Cardiac septum (tissue), 1 donor: ENCODE data around the gene ALOX15B. TPM values are rescaled to one million over a fixed set of nuclear protein-coding genes. Genes with fewer than 3 reads are reported as not detected.
"Not testable (repeated sequence)": the region's sequence is repeated elsewhere in the genome, so short reads cannot be mapped to it uniquely, and the experiment has no call there.

Experiments used
- DNase-seq: peaks from one replicate; pipeline ENCODE4 v3.0.0-alpha.2; 2020; ENCODE audit warnings: low spot score
- intact Hi-C: fragments of 100-400 bp; cut with DNase I; formaldehyde crosslinking; loops from one replicate; pipeline ENCODE4 v1.14.0; 2022
- total RNA-seq: library from RNA; stranded (reverse); fragmentation: NEBNext Ultra II Directional; extraction: Animal tissue kit (Norgen Biotek cat#: 25700); gene quantifications from one replicate; pipeline ENCODE4 v1.2.1, GENCODE V29; 2021
- donor health status: DM: no; HTN: no; CAD: no.

Gene ALOX15B
- total RNA-seq, 1 donor from 2014 or later: not detected

DNA sequence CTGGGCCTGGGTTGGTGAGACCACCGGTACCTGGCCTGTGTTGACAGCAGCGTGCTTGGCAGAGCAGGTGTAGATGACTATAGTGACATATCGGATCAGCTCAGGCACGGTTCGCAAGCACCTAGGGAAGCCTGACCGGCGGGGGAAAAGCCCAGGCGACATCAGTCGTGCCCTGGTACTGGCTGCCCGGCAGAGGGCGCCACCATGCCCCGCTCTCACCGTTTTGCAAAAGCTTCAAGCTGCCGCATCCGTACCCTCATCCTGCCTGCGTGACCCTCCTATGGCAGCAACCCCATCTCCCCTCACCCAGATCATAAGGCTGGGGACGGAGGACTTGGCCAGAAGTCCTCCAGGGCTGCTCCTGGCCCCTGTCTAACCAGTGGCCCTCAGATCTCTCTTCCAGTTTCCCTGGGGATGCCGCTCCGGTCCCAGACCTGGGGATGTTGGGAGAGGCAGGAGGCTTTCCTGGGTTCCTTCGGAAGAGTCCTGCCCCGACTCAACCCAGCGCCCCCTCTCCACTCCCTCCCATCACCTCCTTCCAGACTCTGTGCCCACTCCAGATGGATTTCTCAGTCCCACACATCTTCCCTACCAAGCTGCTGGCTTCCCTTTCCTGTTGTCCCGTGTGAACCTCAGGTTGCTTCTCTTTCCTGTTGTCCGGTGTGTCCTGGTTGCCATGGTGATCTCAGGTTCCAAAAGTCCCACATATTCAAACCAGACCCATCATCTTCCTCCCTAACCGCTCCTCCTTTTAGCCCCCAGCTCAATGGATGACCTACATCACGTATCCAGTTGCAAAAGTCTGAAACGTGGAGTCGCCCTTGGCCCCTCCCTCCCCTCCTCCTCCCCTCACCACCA is 35.0 kb downstream of the ALOX15B start:
- intact Hi-C loops: no loop called here

DNA sequence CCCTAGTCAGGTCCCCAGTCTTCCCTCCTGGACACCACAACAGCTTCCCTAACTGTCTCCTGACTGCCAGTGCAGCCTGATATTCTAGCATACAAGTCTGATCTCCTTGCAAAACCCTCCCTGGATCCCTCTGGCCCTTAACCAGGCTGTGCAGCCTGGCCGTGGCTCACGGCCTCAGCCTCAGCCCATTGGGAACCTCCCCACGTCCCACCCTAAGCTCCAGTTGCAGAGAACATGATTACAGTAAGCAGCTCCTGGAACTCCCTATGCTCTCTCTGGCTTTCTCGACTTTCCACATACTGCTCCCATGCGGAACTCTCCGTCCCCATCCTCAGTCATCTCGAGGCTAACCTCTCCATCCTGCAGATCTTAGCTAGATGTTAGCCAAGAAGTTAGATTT is 35.7 kb downstream of the ALOX15B start:
- peak; percentile 29 for DNase-seq
- intact Hi-C loops: no loop called here

More for the DNA sequence above, 35.0 kb downstream of the ALOX15B start:
- peak; percentile 84 for DNase-seq

DNA sequence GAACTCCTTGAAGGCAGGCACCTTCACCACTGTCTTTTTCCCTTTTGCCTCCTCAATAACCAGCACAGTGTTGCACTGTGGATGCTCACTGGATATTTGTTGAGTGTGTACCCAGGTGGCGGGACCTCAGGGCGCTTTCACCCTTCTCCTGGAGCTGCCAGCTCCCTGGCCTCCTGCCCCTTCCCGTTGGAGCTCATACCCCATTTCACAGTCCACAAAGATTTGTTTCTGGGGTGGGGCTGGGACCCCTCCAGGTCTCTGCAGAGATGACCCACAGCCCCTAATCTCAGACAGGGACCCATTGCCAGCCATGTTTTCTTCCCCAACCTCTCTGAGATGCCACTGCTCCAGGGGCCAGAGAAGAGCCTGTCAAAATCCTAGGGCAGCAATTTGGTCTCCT is 36.2 kb downstream of the ALOX15B start:
- intact Hi-C loops: no loop called here

DNA sequence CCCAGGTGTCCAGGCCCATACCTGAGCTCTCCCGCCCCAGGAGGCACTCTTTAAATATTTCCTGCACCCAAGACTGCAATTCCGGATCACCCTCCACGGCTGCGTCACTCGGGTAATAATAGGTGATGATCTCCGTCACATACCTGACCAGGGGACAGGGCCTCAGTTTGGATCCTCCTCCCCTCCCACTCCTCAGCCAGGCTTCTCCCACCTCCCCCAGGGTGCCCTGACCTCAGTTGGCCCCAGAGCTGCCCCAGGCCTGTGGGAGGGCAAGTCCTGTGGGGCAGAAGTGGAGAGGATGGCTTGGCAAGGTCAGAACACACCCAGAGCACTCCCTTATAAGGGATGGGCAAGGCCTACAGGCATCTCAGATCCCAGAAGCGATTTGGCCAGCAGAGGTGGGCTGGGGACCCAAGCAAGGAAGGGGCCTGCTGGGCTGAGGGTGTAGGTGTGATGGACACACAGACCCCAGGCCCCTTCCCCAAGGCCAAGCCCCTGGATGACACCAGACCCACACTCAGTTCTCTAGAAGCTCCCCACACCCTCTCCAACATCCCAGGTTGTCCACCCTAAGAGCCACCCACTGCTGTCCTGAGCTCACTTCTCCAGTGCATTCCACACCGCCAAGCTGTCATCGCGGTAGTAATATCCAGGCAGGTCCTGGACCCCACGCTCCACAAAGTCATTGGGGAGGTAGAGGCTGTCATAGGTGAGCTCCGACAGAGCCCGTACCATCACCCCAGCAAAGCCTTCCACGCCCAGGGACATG is 36.9 kb downstream of the ALOX15B start:
- no peak for DNase-seq
- intact Hi-C loops: no loop called here

More for the DNA sequence above, 36.2 kb downstream of the ALOX15B start:
- peak; percentile 67 for DNase-seq

DNA sequence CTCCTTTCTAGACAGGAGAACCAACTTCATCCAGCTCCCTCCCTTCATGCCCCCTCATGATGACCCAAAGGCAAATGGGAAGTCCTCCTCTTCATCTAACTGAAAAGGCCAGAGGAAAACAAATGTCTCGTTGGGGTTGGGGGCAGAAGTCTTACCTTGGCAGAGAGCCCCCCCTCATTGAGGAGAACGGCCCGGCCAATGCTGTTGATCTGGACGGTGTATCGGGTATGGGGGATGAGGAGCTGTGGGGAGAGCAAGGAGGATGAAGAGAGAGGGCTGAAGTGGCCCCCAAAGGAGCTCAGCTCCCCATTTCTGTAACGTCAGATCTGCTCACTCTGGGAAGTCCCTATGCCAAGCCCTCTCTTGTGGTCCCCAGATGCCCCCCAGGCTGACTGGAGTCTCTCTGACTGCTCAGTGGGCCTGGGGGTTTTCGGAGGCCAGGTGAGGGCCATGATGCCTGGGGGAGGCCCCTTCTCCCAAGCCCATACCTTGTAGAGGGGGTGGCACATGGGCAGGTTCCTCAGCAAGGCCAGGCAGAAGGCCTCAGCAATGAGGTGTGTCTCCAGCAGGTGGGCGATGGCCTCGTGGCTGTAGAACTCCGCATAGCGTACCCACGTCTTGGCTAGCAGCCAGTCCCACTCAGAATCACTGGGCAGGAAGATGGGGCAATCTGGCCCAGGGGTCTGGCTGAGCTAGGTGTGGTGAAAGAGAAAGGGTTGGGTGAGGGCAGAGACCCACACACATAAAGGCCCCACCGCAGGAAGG is 37.8 kb downstream of the ALOX15B start:
- peak; percentile 10 for DNase-seq
- intact Hi-C loops: no loop called here

DNA sequence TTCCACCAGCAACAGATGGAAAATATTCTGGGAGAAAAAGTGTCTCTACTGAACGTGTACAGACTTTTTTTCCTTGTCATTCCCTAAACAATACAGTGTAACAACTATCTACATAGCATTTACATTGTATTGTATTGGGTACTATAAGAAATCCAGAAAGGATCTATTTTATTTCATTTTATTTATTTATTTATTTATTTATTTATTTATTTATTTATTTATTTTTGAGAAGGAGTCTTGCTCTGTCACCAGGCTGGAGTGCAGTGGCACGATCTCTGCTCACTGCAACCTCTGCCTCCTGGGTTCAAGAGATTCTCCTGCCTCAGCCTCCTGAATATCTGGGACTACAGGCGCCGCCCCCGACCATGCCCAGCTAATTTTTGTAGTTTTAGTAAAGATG is 39.1 kb downstream of the ALOX15B start:
- DNase-seq, intact Hi-C loops: not testable (repeated sequence)

DNA sequence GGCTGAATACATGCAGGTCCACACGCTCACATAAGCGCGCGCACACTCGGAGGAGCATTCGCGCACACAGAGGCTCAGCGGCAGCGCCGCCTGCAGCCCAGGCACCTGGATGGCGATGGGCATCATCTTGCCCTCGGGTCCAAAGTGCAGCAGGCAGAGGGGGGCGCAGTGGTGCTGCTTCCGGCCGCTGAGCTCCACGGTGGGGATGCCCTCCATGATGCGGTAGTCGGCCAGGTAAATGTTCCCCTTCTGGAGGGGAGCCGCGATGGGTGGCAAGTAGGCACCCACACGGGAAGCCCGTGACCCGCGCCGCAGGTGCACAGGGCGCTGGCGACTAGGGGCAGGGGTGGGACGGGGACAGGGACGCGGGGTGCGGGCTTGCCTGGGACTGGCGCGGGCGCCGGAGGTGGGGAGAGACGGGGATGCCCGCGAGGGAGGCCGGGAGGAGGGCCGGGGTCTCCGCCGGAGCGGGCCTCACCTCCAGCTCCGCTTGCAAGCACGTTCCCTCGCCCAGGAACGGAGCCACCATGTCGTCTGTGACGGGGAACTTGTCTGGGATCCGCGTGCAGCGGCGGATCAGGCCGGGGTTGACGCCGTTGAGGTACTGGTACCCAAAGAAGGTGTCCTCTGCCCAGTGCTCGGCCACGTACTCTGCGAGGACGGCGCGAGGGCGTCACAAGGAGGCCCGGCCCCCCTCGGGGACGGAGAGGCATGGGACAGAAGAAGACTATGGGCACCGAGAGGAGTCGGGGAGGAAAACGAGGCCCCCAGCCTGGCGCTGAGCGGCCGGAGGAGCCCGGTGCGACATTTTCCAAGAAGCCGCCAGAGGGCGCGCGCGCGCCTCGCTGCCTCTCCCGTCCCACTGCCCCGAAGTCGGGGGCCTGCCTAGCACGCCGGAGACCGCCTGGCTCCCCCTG is 40.7 kb downstream of the ALOX15B start:
- DNase-seq: peak; percentile 88
- intact Hi-C loops: no loop called here

DNA sequence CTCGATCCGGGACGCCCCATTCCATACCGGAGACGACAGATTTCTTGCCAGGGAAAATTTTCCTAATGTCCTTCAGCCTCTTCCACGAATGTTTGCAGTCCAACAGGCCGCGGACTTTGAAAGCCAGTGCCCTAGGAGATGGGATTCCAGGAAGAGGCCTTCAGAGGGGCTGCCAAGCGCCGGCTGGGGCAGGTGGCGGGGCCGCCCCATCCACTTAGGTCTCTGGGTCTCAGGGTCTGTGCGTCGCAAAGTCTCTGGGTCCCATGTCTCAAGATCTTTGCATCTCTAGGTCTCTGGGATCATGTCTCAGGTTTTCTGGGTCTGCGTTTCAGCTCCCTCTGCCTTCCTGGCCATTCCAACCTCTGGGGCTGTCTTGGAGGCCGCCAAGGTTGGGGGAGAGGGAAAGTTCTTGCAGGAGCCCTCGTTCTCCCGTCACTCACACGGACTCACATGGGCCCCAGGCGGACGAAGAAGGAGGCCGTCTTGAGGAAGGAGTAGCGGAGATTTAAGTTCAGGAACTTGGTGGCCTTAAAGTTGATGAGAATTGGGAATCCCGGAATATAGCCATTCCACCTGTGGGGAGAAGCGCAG is 41.4 kb downstream of the ALOX15B start:
- DNase-seq: no peak
- intact Hi-C loops: no loop called here

DNA sequence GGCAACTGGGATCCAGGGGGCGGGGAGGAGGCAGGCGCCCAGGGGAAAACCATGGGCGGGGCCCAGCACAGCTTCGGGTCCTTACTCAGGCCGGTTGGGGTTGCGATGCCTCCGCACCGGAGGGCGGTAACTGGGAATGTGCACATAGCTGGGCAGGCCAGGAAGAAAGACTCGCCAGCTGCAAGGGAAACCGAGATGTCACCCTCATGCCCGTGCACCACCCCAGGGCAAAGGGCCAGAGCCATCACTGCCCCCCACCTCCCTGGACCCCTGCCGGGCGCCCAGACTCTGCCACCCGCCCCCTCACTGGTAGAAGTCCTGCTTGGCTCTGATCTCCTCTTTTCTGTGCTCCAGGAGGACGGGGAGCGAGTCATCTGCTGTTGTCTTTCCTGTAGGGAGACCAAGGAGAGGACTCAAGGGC is 42.0 kb downstream of the ALOX15B start:
- DNase-seq: no peak
- intact Hi-C loops: no loop called here

DNA sequence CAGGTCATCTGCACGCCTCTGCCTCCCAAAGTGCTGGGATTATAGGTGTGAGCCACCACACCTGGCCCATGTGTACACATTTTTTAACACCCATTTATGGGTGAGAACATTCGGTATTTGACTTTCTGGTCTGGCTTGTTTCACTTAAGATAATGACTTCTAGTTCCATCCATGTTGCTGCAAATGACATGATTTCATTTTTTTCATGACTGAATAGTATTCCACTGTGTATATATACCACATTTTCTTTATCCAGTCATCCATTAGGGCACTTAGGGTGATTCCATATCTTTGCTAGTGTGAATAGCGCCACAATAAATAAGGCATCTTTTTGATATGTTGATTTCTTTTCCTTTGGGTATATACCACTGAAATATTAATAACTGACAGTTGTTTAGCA is 43.0 kb downstream of the ALOX15B start:
- intact Hi-C loops: no loop called here
- DNase-seq: no peak

DNA sequence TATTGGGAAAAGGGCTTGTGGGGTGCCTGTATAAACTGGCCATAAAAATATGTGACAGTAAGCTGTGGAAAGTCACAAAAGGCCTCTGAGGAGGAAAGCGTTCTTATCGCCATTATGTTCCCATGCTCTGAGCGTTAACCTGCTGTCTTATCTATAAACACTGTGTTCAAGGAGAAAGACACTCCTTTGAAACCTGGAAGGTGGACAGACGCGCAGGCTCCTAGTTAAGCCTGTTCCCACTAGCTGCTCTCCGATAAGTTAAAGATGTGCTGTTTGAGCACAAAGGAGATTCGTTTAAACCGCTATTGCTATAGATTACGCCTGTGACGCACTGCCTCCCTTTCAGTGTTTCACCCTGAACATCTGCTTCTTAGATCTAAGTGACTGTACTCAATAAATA is 43.4 kb downstream of the ALOX15B start:
- no peak for DNase-seq
- intact Hi-C loops: no loop called here

DNA sequence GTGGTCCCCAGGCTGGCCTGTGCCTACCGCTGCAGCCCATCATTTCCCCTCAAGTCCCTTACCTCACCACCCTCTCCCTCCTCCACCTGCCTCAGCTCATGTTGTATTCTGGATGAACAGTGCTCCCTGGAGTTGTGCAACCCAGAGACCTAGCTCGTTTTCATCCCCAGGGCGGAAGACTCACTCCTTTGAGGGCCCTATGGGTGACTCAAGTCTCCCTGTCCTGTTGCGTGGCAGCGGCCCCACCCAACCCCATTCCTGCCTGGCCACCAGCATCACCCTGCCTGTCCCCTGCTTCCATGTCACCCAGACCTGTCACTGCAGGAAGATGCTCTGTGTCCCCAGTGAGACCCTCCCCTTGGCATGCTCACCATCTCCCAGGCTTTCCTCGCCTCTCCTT is 45.4 kb downstream of the ALOX15B start:
- DNase-seq: no peak
- intact Hi-C loops: no loop called here

DNA sequence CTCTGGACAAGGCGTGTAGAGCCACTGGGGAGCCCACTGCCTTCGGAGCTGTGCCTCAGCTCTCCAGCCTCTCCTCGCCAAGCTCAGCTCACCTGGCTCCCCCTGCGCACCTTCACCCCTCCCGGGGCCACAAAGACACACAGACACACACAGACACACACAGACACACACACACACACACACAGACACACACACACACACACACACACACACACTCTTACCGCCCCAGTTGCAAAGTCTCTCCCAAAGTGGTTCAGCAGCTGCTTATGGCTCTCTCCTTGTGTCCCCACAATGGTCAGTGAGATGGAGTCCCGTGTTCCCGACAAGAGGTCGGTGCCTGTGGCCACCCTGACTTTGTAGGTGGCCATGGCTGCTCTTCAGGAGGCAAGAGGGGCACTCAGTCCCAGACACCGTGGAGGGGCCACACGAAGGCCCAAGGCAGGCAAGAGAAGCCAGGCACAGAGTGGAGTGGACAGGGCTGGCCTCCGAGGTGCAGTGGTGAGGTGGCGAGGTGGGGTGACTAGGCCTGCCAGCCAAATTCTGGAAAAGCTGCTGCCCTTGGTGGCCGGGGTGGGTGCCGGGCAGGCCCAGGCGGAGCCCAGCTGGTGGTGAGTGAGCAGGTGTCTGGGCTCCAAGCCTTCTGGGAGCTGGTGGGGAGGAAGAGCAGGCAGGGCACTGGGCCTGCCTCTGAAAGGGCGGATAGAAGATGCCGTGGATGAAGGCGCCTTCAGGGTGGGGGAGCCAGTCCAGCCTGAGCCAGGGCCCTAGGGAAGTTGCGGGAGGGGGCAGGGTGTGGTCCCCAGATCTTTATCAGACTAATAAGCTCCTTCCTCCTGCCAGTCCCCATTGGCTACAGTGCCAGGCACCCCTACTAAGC is 48.5 kb downstream of the ALOX15B start, which contains the start of gene ALOX12B:
ALOX12B (minus strand) TSS at position 642 of the 877 bp plus-strand sequence; CDS start at position 368, 274 bp downstream.
- no peak for DNase-seq
- intact Hi-C loops: no loop called here

DNA sequence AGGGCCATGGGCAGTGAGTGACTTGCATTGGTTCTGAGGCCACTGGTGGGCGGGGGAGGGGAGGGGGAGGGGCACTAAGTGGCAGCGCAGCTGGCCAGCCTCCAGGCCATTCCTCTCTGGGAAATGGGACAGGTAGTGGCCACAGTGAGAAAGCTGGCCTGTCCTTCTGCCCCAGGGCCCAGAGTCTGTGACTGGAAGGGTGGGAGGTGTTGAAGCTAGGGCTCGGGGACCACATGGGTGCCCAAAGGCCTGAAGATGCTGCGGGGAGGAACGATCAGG is 49.0 kb downstream of the ALOX15B start:
- intact Hi-C loops: no loop called here
- no peak for DNase-seq

DNA sequence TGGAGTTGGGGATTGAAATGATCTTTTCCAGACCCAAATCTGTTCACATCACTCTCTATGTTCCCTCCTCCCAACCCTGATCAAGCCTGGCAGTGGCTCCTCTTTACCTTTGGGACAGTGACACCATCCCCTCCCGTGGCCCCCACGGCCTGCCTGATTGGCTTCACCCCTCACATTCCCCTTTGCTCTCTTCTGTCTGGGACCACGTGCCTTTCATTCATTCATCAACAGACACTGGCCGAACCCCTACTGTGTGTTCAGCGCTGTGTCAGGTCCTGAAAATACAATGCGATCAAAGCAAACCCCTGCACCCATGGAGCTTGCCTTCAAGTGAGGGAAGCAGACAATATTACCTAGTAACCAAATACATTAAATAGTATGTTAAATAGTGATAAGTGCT is 50.9 kb downstream of the ALOX15B start:
- intact Hi-C loops: no loop called here

DNA sequence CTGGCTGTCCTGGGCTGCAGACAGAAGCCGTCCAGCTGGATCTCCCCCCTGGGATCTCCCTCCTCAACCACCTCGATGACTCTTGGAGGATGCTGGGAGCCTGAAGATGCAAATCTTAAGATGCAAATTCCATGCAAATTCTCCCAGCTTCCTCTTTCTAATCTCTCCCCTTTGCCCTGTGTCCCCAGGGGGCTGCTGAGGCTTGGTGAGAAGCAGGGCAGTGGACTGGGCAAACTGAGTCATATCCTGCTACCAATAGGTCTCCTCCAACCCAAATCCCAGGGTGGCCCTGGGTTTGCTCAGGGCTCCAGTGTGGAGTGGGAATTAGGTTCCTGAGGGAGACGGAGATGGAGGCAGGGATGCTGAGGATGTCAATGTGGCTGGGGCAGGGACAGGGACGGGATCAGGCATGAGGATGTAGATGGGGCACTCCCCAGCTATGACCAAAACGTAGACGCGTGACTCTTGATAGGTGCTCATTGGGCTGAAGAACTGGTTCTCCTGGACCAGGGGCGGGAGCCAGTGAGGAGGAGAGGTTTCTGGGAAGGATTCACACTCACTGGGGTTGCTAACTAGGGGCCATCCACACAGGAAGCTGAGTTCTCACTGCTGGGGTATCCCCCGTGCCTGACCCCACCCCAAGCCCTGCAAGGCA is 52.3 kb downstream of the ALOX15B start:
- intact Hi-C loops: no loop called here
- no peak for DNase-seq

More for the DNA sequence above, 50.9 kb downstream of the ALOX15B start:
- no peak for DNase-seq

DNA sequence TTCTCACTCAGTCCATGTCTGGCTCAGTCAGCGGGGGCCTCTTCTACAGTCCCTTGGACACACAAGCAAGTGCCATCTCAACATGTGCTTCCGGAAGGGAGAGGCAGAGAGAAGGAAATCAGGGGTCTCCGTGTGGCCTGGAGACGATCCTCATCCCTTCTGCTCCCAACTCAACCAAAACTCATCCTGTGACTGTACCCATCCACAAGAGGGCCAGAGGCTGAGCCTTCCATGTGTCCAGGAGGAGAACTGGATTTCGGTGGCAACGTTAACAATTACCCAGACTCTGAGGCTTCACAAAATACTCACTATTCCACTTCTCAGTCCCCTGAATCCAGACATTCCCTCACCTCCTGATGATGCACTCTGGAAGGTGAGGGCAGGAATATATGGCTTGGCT is 56.5 kb downstream of the ALOX15B start:
- intact Hi-C loops: no loop called here
- DNase-seq: no peak
